MM.1S (cell line): ENCODE results near the gene SLC9A2.
A peak's percentile ranks its signal among the peaks of the same experiment; 100 is the strongest.

Experiments used
- DNase-seq: peaks from one replicate; pipeline ENCODE4 v3.0.0-alpha.2; 2015
- H2AFZ ChIP-seq: fragments of 300-600 bp; sonication (generic); 2 replicates; pipeline ENCODE4 v1.6.0; 2016; ENCODE audit warnings: antibody characterized with exemption, low read length
- H3F3A ChIP-seq: fragments of 300-600 bp; sonication (generic); 2 replicates; pipeline ENCODE4 v1.6.1; 2016; ENCODE audit warnings: mild to moderate bottlenecking, antibody characterized with exemption, low read length, moderate library complexity, mixed read lengths; ENCODE audit not compliant: insufficient read depth
- H3K27ac ChIP-seq: fragments of 300-600 bp; sonication (generic); 2 replicates; pipeline ENCODE4 v1.5.1; 2016; ENCODE audit warnings: mild to moderate bottlenecking, low read length
- H3K27me3 ChIP-seq: fragments of 300-600 bp; sonication (generic); replicated peaks from 2 replicates; pipeline ENCODE4 v1.6.0; 2016; ENCODE audit warnings: low read length; ENCODE audit not compliant: insufficient read depth
- H3K36me3 ChIP-seq: fragments of 300-600 bp; sonication (generic); replicated peaks from 2 replicates; pipeline ENCODE4 v1.6.1; 2016; ENCODE audit warnings: mild to moderate bottlenecking, low read length, mixed read lengths; ENCODE audit not compliant: insufficient read depth
- H3K4me1 ChIP-seq: fragments of 300-600 bp; sonication (generic); 2 replicates; pipeline ENCODE4 v1.6.1; 2016; ENCODE audit warnings: low read length, mixed read lengths
- H3K4me2 ChIP-seq: fragments of 300-600 bp; sonication (generic); 2 replicates; pipeline ENCODE4 v1.6.0; 2016; ENCODE audit warnings: low read depth, low read length
- H3K4me3 ChIP-seq: fragments of 300-600 bp; sonication (generic); 2 replicates; pipeline ENCODE4 v1.5.1; 2016; ENCODE audit warnings: low read length, mixed read lengths
- H3K79me2 ChIP-seq: fragments of 300-600 bp; sonication (generic); 2 replicates; pipeline ENCODE4 v1.6.1; 2016; ENCODE audit warnings: mixed run types, low read length, mixed read lengths
- H3K9ac ChIP-seq: fragments of 300-600 bp; sonication (generic); 2 replicates; pipeline ENCODE4 v1.6.1; 2016; ENCODE audit warnings: low read length, mixed read lengths
- H3K9me2 ChIP-seq: fragments of 300-600 bp; sonication (generic); replicated peaks from 2 replicates; pipeline ENCODE4 v1.6.1; 2016; ENCODE audit warnings: mild to moderate bottlenecking, low read length, mixed read lengths; ENCODE audit not compliant: insufficient read depth
- H3K9me3 ChIP-seq: fragments of 300-600 bp; sonication (generic); replicated peaks from 2 replicates; pipeline ENCODE4 v1.6.1; 2016; ENCODE audit warnings: mild to moderate bottlenecking, low read length, mixed read lengths; ENCODE audit not compliant: insufficient read depth
- H4K20me1 ChIP-seq: fragments of 300-600 bp; sonication (generic); 2 replicates; pipeline ENCODE4 v1.6.1; 2016; ENCODE audit warnings: mild to moderate bottlenecking, low read length, moderate library complexity, mixed read lengths; ENCODE audit not compliant: insufficient read depth
- EZH2 ChIP-seq: fragments of 300-600 bp; sonication (generic); optimal IDR thresholded peaks from 2 replicates; pipeline ENCODE3; 2017; ENCODE audit warnings: low read depth, mild to moderate bottlenecking, antibody characterized with exemption, low read length, mixed read lengths
- EZH2phosphoT487 ChIP-seq: fragments of 300-600 bp; sonication (generic); IDR thresholded peaks from 2 replicates; pipeline ENCODE4 v1.6.1; 2018; ENCODE audit warnings: antibody characterized with exemption, low read length
- TF ChIP-seq, protein P1 (sequence below): fragments of 300-600 bp; sonication (generic); IDR thresholded peaks from 2 replicates; pipeline ENCODE4 v1.5.1; 2016; ENCODE audit warnings: antibody characterized with exemption, low read length, mixed read lengths

Gene SLC9A2

DNA sequence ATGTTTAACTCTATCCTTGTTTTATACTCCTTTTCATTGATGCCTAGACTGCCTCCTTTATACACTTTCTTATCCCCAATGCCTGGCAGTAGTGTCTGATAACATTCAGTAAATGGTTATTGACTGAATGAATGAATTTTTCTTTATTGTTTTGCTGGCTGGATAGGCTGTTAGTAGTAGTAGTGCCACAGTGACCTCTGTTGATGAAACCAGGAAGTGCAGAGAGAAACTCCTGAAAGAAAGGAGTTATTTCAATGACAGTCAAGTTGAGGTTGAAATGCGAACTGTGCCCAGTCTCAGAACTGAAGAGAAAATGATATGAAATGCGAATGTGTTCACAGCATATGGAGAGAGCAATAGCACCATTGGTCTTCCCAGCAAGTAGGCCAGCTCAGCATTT is 26.8 kb upstream of the SLC9A2 start:
- no peak overlapping the region for H3K27ac ChIP-seq
- no peak overlapping the region for H3K9ac ChIP-seq
- H3K4me2 ChIP-seq, result no peak overlapping the region
- H3F3A ChIP-seq, result no peaks in the 10 kb centered on the region
- no peaks in the 10 kb centered on the region for H3K79me2 ChIP-seq
- no peaks in the 10 kb centered on the region for H4K20me1 ChIP-seq
- no peaks in the 10 kb centered on the region for H3K4me1 ChIP-seq
- H3K9me2 ChIP-seq, result no peaks in the 10 kb centered on the region
- DNase-seq, result no peak
- no peak for TF ChIP-seq EZH2phosphoT487
- no peak for TF ChIP-seq EZH2
- TF ChIP-seq, protein P1, sequence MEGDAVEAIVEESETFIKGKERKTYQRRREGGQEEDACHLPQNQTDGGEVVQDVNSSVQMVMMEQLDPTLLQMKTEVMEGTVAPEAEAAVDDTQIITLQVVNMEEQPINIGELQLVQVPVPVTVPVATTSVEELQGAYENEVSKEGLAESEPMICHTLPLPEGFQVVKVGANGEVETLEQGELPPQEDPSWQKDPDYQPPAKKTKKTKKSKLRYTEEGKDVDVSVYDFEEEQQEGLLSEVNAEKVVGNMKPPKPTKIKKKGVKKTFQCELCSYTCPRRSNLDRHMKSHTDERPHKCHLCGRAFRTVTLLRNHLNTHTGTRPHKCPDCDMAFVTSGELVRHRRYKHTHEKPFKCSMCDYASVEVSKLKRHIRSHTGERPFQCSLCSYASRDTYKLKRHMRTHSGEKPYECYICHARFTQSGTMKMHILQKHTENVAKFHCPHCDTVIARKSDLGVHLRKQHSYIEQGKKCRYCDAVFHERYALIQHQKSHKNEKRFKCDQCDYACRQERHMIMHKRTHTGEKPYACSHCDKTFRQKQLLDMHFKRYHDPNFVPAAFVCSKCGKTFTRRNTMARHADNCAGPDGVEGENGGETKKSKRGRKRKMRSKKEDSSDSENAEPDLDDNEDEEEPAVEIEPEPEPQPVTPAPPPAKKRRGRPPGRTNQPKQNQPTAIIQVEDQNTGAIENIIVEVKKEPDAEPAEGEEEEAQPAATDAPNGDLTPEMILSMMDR, result peak; percentile 40
- H2AFZ ChIP-seq, result no peak overlapping the region
- H3K4me3 ChIP-seq, result no peak overlapping the region
- H3K36me3 ChIP-seq, result no peaks in the 10 kb centered on the region
- no peaks in the 10 kb centered on the region for H3K27me3 ChIP-seq
- H3K9me3 ChIP-seq, result no peaks in the 10 kb centered on the region

- Histone ChIP-seq H3F3A (no peaks in the 10 kb centered on the region), H3K4me1 (no peaks in the 10 kb centered on the region), H2AFZ (no peak overlapping the region), H3K4me3 (no peak overlapping the region), H3K27ac (no peak overlapping the region), H3K79me2 (no peaks in the 10 kb centered on the region), H3K27me3 (no peaks in the 10 kb centered on the region), H3K36me3 (no peaks in the 10 kb centered on the region), H3K9ac (no peak overlapping the region), H3K4me2 (no peak overlapping the region), H3K9me3 (no peaks in the 10 kb centered on the region), H4K20me1 (no peaks in the 10 kb centered on the region), H3K9me2 (no peaks in the 10 kb centered on the region)
- DNase-seq, result no peak
- TF ChIP-seq EZH2phosphoT487 (no peak), EZH2 (no peak)
- TF ChIP-seq, protein P1, result no peak
Observed at GRCh38 chr2:102593516-102593915, 25.8 kb upstream of the SLC9A2 start.

- Histone ChIP-seq H3K36me3 (no peaks in the 10 kb centered on the region), H3K4me2 (no peak overlapping the region), H3K79me2 (no peaks in the 10 kb centered on the region), H3K27me3 (no peaks in the 10 kb centered on the region), H4K20me1 (no peaks in the 10 kb centered on the region), H3K4me1 (no peaks in the 10 kb centered on the region), H3K9me3 (no peaks in the 10 kb centered on the region), H2AFZ (no peak overlapping the region), H3K9me2 (no peaks in the 10 kb centered on the region), H3K4me3 (no peak overlapping the region), H3K9ac (no peak overlapping the region), H3K27ac (no peak overlapping the region), H3F3A (no peaks in the 10 kb centered on the region)
- DNase-seq, result no peak
- TF ChIP-seq, protein P1, result no peak
- TF ChIP-seq EZH2 (no peak), EZH2phosphoT487 (no peak)
Observed at GRCh38 chr2:102594445-102595016, 24.8 kb upstream of the SLC9A2 start.
